HG03432 (cell line): ENCODE results near the gene SEMA4D.

ENCODE experiments used
- ATAC-seq: cut with Tn5 transposase; IDR thresholded peaks from one replicate; pipeline ENCODE4 v1.9.1; 2021; ENCODE audit warnings: mild to moderate bottlenecking, moderate library complexity; ENCODE audit not compliant: unreplicated experiment

SEMA4D gene

DNA sequence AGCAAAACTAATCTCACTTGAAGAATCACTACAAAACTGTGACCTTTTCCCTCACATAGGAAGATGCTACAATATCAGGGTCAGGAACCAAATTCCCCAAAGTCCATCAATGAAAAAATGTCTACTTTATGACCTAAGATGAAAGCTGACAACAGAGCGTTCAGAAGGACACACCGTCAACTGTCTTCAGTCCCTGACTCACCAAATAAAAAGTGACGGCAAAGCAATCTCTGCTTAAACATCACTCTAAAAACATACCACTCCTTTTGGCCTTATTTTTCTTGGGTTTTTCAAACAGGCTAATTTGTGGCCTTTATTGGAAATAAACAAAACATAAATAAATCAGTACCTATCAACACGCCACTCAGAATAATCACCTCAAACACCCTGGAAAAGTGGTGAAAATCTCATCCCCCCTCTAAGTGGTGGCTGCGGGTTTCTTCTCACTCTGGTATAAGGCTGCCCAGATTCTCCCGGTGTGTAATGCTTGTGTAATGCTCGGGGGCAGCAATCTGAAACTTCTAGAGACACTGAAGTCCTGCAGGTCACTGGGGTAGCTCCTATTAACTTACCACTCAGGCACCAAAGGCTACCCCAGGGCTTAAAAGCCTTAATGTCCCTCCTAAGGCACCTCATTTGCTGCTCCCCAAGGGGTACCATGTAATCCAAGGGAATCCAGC is 29.5 kb downstream of the SEMA4D start:
- no peak for ATAC-seq

DNA sequence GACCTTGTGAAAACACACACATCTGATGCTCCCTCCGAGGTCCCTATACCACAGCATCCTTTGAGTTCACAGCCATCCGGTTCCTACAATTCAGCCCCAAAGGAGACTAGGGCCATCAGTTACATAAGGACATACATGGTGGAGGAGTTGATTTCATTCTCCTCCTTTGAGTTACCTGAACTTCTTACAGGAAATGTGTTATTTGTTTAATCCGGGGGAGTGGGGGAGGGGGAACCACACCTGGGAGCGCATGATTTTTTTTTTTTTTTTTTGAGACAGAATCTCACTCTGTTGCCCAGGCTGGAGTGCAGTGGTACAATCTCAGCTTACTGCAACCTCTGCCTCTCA is 30.7 kb downstream of the SEMA4D start:
- ATAC-seq = no peak

DNA sequence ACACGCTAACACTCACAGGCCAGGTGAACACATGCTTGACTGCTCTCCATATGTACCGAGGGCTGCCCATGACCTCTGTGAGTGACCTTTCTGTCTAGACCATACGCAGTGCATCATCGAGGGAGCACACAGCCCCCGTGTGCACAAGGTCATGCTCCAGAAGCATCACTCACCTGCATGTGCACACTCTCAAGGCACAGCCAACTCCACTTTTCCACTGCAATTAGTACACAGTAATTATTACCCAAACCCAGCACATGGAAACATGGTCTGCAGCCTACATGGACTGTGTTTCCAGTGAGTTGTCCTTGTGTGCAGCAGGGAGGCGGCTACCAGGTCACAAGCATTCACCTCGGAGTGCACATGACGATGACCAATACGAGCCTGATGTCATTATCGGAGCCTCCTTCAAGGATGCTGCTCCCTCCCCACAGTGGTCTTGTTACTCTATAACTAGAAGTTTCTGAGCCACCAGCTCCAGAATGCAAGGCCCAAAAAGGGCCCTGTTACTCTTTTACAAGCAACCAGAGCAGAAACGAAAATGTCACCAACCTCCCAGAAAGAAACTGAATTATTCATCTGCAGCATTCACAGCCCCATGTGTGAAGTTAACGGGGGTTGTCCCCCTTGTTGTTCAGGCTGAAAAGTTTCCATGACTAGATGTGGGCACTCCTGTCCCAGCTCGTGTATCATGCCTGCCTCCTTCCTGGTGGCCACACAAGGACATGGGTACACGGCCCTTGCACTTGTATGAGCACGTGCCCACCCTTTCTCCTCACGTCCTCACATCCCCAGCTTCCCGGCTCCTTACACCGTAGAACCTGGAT is 31.2 kb downstream of the SEMA4D start:
- peak; percentile 70 for ATAC-seq

DNA sequence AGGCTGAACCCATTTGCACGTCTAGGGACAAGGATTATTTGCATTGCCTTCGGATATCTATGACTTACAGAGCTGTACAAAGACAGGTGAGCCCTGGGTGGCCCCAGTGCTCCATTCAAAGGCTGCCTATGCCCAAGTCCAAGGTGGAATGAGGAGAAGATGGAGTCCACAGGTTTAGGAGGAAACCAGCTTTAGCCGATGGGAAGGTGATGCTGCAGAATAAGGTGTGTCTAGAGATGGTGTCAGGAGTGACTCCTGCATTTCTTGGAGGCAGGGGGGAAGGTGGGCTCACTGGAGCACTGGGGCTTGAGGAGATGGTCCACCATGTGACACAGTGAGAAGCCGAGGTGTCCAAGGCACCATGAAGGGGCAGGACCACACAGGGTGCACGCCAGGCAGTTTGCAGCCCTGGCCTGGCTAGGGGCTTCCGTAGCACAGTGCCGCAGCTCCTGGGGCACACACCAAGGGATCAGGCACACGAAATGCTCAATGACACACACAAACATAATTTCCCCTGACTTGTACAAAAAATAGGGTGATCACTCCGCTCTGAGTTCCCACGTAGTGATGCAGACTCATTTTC is 32.1 kb downstream of the SEMA4D start:
- no peak for ATAC-seq

DNA sequence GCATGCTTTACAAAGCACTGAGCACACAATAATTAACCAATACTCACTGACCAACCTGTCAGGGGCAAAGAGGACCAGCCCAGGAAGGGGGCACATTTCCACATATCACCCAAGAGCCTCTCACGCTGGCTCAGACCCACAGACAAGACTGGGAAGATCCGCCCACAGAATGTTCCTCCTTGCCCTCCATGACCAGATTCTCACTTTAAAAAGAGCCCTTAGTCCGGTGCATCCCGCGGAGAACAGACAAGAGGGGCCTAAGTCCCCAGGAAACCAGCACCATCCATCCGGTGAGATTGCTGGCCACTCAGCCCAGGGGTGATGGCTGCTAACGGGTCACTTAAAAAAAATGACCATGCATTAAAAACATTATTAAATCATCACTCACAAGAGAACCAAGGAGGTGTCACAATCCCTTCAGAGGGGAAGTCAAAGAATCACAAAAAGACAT is 32.9 kb downstream of the SEMA4D start:
- ATAC-seq = no peak

GRCh38 chr9:89464300-89464901 is 33.5 kb downstream of the SEMA4D start:
- peak; percentile 40 for ATAC-seq

DNA sequence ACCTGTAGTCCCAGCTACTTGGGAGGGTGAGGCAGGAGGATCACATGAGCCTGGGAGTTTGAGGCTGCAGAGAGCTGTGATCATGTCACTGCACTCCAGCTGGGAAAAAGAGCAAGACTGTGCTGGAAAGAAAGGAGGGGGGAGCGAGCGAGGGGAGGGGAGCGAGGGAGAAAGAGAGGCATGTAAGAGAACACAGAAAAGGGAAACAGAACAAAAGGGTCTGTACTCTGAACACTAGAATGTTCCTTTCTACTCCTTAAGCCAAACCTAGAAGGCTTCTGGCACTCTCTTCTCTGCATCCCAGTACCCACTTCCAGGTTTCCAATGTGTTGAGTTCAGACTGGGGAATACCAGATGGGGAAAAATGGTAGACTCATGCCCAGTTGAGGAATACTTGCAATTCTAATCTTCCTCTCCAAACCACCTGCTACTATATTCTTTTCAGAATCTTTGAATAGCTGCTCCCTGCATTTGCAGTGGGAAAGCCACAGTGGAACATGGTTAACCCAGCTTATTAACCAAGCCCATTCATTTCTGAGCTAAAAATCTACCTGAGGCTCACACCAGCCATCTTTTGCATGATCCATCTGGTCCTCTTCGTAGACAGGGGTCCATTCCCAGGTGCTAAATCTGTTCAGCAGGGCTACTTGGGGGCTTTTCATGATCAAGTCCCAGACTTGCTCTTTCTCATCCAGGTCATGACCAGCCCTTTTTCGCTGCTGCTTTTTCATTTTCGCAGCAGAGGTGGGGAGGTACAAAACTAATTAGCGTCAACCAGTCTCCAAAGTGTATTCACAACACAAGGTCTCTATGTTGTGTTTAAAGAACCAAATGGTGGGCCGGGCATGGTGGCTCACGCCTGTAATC is 34.9 kb downstream of the SEMA4D start:
- no peak for ATAC-seq

DNA sequence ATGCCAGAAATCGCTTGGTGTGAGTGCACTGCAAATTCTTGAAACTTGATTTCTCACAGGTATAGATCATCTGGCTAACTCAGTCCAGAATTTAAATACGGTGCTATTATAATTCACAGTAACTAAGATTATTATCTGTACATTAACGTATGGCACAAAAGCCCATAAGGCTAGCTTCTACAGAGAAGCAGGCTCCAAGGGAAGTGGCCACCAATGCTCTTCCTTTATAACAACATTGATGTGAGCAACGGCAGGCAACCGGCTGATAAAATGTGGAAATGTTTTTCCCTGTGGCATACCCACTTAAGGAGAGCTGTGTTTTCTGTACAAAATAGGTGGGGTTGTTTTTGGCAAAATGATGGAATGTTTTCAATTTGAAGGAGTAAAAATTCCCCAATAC is 35.7 kb downstream of the SEMA4D start:
- ATAC-seq = no peak

DNA sequence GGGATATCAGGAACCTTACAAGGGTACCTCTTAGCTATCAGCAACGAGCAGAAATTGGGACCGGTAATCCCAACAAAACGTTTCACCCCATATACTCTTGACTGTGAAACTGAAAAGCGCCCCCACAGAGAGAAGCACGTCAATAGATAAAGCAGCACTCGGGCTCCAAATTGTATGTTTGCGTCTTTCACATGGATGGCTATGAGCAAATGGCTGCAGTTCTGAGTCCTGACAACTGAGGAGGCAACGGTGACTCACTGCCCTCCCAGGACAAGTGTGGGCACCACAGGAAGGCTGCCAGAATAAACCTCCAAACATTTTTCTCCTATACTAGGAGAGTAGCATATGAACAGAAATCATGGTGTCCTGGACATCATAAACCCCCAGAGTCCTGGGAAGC is 36.6 kb downstream of the SEMA4D start:
- ATAC-seq = no peak

- ATAC-seq = no peak
These were observed 37.4 kb downstream of the SEMA4D start for GRCh38 chr9:89460551-89460950.

DNA sequence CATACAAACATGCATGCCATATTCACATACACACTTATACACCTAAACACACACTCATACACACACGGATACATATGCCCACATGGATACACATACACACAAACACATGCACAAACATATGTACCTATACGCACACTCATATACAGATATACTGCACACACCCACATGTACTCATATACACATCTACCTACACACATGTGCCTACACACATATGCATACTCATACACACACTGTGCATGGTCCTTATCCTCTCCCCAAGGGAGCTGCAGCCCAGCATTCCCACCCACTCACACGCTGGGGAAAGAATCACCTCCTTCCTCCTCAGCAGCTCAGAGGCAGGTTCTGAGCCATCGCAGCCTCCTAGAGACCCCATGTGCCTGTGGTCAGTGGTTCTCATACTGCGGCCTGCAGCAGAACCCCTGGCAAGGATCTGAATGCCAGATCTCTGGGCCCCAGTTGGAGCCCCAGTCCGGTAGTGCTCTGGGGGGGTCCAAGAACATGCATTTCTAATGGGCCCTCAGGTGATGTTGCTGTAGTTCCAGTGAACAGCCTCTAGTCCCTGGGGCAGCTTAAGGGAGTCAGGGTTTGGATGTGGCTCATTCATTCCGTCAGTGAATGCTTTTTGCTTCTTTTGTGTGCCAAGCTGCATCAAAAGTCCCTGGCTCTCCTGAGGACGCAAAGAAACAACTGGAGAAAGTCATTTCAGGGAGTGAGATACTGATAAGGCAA is 39.0 kb downstream of the SEMA4D start:
- no peak for ATAC-seq

GRCh38 chr9:89457376-89457855 is 40.5 kb downstream of the SEMA4D start:
- no peak for ATAC-seq

- no peak for ATAC-seq
These were observed 42.5 kb downstream of the SEMA4D start for GRCh38 chr9:89455356-89455824.

GRCh38 chr9:89454498-89455355 is 43.2 kb downstream of the SEMA4D start:
- no peak for ATAC-seq

DNA sequence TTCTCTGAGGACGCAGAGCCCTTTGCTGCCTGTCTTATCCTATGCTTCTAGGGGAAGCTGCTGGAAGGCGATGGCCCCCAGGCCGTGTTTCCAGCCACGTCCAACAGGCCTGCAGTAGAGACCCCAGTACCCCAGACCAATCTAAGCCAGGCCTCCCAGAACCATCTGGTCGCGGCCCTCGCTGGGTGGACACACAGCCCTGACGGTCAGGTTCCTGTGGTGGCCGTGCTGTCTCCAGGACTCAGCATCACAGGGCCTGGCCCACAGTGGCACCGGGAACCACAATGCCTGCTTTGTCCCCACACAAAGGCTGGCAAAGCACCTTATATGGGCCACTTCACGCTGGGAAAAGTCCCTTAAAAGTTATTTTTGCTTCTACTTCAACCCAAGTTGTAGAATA is 44.5 kb downstream of the SEMA4D start:
- no peak for ATAC-seq

- no peak for ATAC-seq
These were observed 45.4 kb downstream of the SEMA4D start for GRCh38 chr9:89452561-89452960.

DNA sequence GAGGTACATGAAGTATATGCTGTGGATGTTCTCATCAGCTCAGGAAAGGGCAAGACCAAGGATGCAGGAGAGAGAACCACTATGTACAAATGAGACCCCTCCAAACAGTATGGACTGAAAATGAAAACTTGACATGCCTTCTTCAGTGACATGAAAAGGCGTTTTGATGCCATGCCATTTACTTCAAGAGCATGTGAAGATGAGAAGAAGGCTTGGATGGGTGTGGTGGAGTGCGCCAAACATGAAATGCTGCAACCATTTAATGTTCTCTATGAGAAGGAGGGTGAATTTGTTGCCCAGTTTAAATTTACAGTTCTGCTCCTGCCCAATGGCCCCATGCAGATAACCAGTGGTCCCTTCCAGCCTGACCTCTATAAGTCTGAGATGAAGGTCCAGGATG is 47.7 kb downstream of the SEMA4D start:
- no peak for ATAC-seq

GRCh38 chr9:89449261-89449671 is 48.6 kb downstream of the SEMA4D start:
- ATAC-seq = no peak

GRCh38 chr9:89448821-89449220 is 49.1 kb downstream of the SEMA4D start:
- ATAC-seq = no peak
